ENCODE measurements around the gene TBCD. TPM values are rescaled to one million over a fixed set of nuclear protein-coding genes. Genes with fewer than 3 reads are reported as not detected.

The TBCD gene
- polyA plus RNA-seq, 1 donor from 2014 or later, result 67.2 TPM

GRCh38 chr17:82848022-82848592, 96.2 kb downstream of the TBCD start:
- Histone ChIP-seq H3K27me3 (ENCODE audit: insufficient read depth, low read depth, low read length) (no peaks in the 10 kb centered on the region), H3K4me3 (ENCODE audit: low read length) (no peak overlapping the region), H3K79me2 (replicated peaks; ENCODE audit: insufficient read depth, low read length) (no peaks in the 10 kb centered on the region), H3K27ac (ENCODE audit: low read length) (no peak overlapping the region), H3K9me2 (ENCODE audit: insufficient read depth, low read length) (no peaks in the 10 kb centered on the region), H3K9me3 (ENCODE audit: low read length) (no peaks in the 10 kb centered on the region), H4K20me1 (ENCODE audit: insufficient read depth) (no peaks in the 10 kb centered on the region), H3K9ac (ENCODE audit: low read length) (no peak overlapping the region), H3F3A (ENCODE audit: insufficient read depth, low read length, poor library complexity, severe bottlenecking) (no peaks in the 10 kb centered on the region), H3K4me2 (ENCODE audit: low read length) (no peak overlapping the region), H2AFZ (ENCODE audit: low read depth, low read length) (no peak overlapping the region), H3K36me3 (ENCODE audit: insufficient read depth, low read length) (no peaks in the 10 kb centered on the region)
- TF ChIP-seq MXI1 (conservative IDR thresholded peaks at IDR 0.05; ENCODE audit: poor library complexity, severe bottlenecking) (no peak), SMC3 (conservative IDR thresholded peaks at IDR 0.05; ENCODE audit: poor library complexity) (no peak), EP300 (conservative IDR thresholded peaks at IDR 0.05; ENCODE audit: poor library complexity, severe bottlenecking) (no peak), EZH2 (IDR thresholded peaks at IDR 0.05; ENCODE audit: borderline replicate concordance, insufficient read depth, low read length, poor library complexity, severe bottlenecking) (no peak), POLR2AphosphoS5 (IDR thresholded peaks at IDR 0.05) (no peak), RAD21 (conservative IDR thresholded peaks at IDR 0.05) (no peak), CTCF (IDR thresholded peaks at IDR 0.05; ENCODE audit: poor library complexity, severe bottlenecking) (no peak), TAF1 (IDR thresholded peaks at IDR 0.05; ENCODE audit: low read depth) (no peak)
- TF ChIP-seq, protein P1, sequence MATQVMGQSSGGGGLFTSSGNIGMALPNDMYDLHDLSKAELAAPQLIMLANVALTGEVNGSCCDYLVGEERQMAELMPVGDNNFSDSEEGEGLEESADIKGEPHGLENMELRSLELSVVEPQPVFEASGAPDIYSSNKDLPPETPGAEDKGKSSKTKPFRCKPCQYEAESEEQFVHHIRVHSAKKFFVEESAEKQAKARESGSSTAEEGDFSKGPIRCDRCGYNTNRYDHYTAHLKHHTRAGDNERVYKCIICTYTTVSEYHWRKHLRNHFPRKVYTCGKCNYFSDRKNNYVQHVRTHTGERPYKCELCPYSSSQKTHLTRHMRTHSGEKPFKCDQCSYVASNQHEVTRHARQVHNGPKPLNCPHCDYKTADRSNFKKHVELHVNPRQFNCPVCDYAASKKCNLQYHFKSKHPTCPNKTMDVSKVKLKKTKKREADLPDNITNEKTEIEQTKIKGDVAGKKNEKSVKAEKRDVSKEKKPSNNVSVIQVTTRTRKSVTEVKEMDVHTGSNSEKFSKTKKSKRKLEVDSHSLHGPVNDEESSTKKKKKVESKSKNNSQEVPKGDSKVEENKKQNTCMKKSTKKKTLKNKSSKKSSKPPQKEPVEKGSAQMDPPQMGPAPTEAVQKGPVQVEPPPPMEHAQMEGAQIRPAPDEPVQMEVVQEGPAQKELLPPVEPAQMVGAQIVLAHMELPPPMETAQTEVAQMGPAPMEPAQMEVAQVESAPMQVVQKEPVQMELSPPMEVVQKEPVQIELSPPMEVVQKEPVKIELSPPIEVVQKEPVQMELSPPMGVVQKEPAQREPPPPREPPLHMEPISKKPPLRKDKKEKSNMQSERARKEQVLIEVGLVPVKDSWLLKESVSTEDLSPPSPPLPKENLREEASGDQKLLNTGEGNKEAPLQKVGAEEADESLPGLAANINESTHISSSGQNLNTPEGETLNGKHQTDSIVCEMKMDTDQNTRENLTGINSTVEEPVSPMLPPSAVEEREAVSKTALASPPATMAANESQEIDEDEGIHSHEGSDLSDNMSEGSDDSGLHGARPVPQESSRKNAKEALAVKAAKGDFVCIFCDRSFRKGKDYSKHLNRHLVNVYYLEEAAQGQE (IDR thresholded peaks at IDR 0.05; ENCODE audit: borderline replicate concordance), result no peak

DNA sequence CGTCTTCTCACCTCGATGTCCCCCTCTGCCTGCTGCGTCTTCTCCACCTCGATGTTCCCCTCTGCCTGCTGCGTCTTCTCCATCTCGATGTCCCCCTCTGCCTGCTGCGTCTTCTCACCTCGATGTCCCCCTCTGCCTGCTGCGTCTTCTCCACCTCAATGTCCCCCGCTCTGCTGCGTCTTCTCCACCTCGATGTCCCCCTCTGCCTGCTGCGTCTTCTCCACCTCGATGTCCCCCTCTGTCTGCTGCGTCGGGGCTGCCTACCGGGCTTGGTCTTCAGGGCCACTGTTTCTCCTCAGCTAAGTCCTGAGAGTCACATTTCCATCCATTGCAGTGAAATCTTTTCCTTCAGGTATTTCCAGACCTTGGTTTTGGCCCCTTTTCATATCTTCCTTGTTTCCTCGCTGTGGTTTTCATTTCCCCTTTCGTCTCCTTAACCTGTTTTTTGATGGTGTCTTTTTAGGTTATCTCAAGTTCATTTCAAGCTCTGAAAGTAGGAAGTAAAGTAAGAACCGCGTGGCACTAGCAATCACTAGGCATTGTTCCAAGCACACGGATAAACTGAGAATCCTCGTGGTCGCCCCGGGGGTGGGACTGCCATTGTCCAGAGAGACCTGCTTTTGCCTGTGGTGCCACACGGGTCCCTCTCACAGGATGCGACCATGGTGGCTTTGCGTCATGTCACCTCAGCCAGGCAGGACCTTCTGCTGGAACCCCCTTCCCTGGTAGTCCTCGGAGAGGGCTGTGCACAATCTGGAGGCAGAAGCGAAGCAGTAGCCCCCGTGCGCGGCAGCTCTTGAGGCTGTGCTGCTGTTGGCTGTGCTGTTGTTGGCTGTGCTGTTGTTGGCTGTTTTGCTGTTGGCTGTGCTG, 97.4 kb downstream of the TBCD start:
- H3K27ac ChIP-seq (ENCODE audit: low read length), result no peak overlapping the region
- H3F3A ChIP-seq (ENCODE audit: insufficient read depth, low read length, poor library complexity, severe bottlenecking), result no peaks in the 10 kb centered on the region
- TF ChIP-seq MXI1 (conservative IDR thresholded peaks at IDR 0.05; ENCODE audit: poor library complexity, severe bottlenecking) (no peak), POLR2AphosphoS5 (IDR thresholded peaks at IDR 0.05) (no peak), EP300 (conservative IDR thresholded peaks at IDR 0.05; ENCODE audit: poor library complexity, severe bottlenecking) (no peak), EZH2 (IDR thresholded peaks at IDR 0.05; ENCODE audit: borderline replicate concordance, insufficient read depth, low read length, poor library complexity, severe bottlenecking) (no peak), TAF1 (IDR thresholded peaks at IDR 0.05; ENCODE audit: low read depth) (no peak), RAD21 (conservative IDR thresholded peaks at IDR 0.05) (no peak), SMC3 (conservative IDR thresholded peaks at IDR 0.05; ENCODE audit: poor library complexity) (no peak), CTCF (IDR thresholded peaks at IDR 0.05; ENCODE audit: poor library complexity, severe bottlenecking) (no peak)
- TF ChIP-seq, protein P1 (IDR thresholded peaks at IDR 0.05; ENCODE audit: borderline replicate concordance), result no peak
- no peaks in the 10 kb centered on the region for H3K9me3 ChIP-seq (ENCODE audit: low read length)
- no peaks in the 10 kb centered on the region for H4K20me1 ChIP-seq (ENCODE audit: insufficient read depth)
- no peaks in the 10 kb centered on the region for H3K27me3 ChIP-seq (ENCODE audit: insufficient read depth, low read depth, low read length)
- H3K4me3 ChIP-seq (ENCODE audit: low read length), result no peak overlapping the region
- no peak overlapping the region for H3K4me2 ChIP-seq (ENCODE audit: low read length)
- H3K36me3 ChIP-seq (ENCODE audit: insufficient read depth, low read length), result no peaks in the 10 kb centered on the region
- H3K9me2 ChIP-seq (ENCODE audit: insufficient read depth, low read length), result no peaks in the 10 kb centered on the region
- H2AFZ ChIP-seq (ENCODE audit: low read depth, low read length), result no peak overlapping the region
- no peaks in the 10 kb centered on the region for H3K79me2 ChIP-seq (replicated peaks; ENCODE audit: insufficient read depth, low read length)
- no peak overlapping the region for H3K9ac ChIP-seq (ENCODE audit: low read length)

Data from neural cell (in vitro differentiated cells).